Esophagus squamous epithelium (tissue), 4 donors: ENCODE data around the gene SECTM1.

Experiments used
- CTCF ChIP-seq, 6 experiments: fragments of 450-650 bp in 4 of 6; fragments of 200-600 bp in 2 of 6; sonication (generic) in 2 of 6; IDR thresholded peaks; one replicate each; pipeline ENCODE4 v1.5.1; 2016 to 2019; ENCODE audit warnings: antibody characterized with exemption in 6 of 6, mild to moderate bottlenecking in 4 of 6, moderate library complexity in 4 of 6
- POLR2A ChIP-seq, 4 donors: fragments of 450-650 bp; IDR thresholded peaks; one replicate each; pipeline ENCODE4 v1.6.1; 2017; ENCODE audit warnings: antibody characterized with exemption in 4 of 4, mild to moderate bottlenecking in 4 of 4, moderate library complexity in 3 of 4

GRCh38 chr17:82272495-82273326, 60.9 kb downstream of the SECTM1 start:
- no peak for TF ChIP-seq POLR2A (IDR thresholded peaks at IDR 0.05)
- no peak for TF ChIP-seq CTCF (IDR thresholded peaks at IDR 0.05)
